Peyer's patch (tissue), 4 donors: Measurements from ENCODE around the gene ACD.

Experiments
- POLR2A ChIP-seq, 2 donors: fragments of 450-650 bp; IDR thresholded peaks; one replicate each; pipeline ENCODE4 v1.5.1; 2017; ENCODE audit warnings: antibody characterized with exemption in 2 of 2, mild to moderate bottlenecking in 2 of 2, moderate library complexity in 2 of 2
- TF ChIP-seq, protein P1 (sequence below), 6 experiments: fragments of 450-650 bp in 4 of 6; fragments of 200-600 bp in 2 of 6; sonication (generic) in 1 of 6; IDR thresholded peaks; one replicate each; pipeline ENCODE4 v1.5.1; 2017 to 2019; ENCODE audit warnings: antibody characterized with exemption in 6 of 6, mild to moderate bottlenecking in 3 of 6, moderate library complexity in 1 of 6

DNA sequence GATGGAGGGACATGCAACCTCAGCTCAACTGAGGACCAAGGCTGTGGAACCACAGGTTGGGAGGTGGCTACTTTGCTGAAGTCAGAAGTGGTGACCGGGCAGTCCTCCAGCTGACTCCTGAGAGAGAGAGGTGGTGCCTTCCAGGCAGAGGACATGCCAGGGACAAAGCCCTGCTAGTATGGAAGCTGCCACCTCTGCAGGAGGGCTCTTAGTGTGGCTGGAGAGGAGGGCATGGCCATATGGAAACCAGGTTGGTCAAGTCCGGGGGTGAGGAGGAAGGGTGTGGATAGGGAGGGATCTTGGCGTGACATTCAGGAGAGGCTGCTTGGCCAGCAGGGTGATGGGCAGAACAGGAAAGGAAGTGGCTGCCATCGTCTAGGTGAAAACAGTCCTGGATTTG, 12.2 kb upstream of the ACD start:
- TF ChIP-seq, protein P1, sequence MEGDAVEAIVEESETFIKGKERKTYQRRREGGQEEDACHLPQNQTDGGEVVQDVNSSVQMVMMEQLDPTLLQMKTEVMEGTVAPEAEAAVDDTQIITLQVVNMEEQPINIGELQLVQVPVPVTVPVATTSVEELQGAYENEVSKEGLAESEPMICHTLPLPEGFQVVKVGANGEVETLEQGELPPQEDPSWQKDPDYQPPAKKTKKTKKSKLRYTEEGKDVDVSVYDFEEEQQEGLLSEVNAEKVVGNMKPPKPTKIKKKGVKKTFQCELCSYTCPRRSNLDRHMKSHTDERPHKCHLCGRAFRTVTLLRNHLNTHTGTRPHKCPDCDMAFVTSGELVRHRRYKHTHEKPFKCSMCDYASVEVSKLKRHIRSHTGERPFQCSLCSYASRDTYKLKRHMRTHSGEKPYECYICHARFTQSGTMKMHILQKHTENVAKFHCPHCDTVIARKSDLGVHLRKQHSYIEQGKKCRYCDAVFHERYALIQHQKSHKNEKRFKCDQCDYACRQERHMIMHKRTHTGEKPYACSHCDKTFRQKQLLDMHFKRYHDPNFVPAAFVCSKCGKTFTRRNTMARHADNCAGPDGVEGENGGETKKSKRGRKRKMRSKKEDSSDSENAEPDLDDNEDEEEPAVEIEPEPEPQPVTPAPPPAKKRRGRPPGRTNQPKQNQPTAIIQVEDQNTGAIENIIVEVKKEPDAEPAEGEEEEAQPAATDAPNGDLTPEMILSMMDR (IDR thresholded peaks at IDR 0.05): no peak
- TF ChIP-seq POLR2A (IDR thresholded peaks at IDR 0.05): no peak
